GM06990 (cell line): ENCODE data around the gene CCDC73.

Source experiments
- DNase-seq: peaks from one replicate; pipeline ENCODE4 v3.0.0-alpha.2; 2011; ENCODE audit not compliant: insufficient read length; ENCODE audit errors: extremely low read depth
- H3K27me3 ChIP-seq: replicated peaks from 2 replicates; pipeline ENCODE4 v1.6.0; 2011; ENCODE audit warnings: low read length; ENCODE audit not compliant: control insufficient read depth, insufficient read depth
- H3K36me3 ChIP-seq: 2 replicates; pipeline ENCODE4 v1.5.1; 2011; ENCODE audit warnings: low read length; ENCODE audit not compliant: control insufficient read depth, insufficient read depth
- H3K4me3 ChIP-seq: replicated peaks from 2 replicates; pipeline ENCODE4 v1.5.1; 2011; ENCODE audit warnings: low read depth, mild to moderate bottlenecking, control low read depth, low read length
- CTCF ChIP-seq: IDR thresholded peaks from 2 replicates; pipeline ENCODE4 v1.5.1; 2011; ENCODE audit warnings: low read length, control low read depth, mild to moderate bottlenecking, inconsistent platforms; ENCODE audit not compliant: insufficient read depth, poor library complexity, severe bottlenecking

CCDC73 gene

GRCh38 chr11:32820497-32820896 lies 26.0 kb upstream of the CCDC73 start:
- no peak for DNase-seq
- TF ChIP-seq CTCF = no peak
- Histone ChIP-seq H3K36me3 (no peaks in the 10 kb centered on the region), H3K4me3 (no peak overlapping the region), H3K27me3 (no peaks in the 10 kb centered on the region)

GRCh38 chr11:32819187-32819586 lies 24.7 kb upstream of the CCDC73 start:
- TF ChIP-seq CTCF = no peak

GRCh38 chr11:32817852-32818183 lies 23.4 kb upstream of the CCDC73 start:
- no peaks in the 10 kb centered on the region for H3K27me3 ChIP-seq
- no peak for TF ChIP-seq CTCF
- no peak overlapping the region for H3K4me3 ChIP-seq
- no peaks in the 10 kb centered on the region for H3K36me3 ChIP-seq
- no peak for DNase-seq

More at GRCh38 chr11:32819187-32819586, 24.7 kb upstream of the CCDC73 start:
- DNase-seq = no peak
- Histone ChIP-seq H3K36me3 (no peaks in the 10 kb centered on the region), H3K27me3 (no peaks in the 10 kb centered on the region), H3K4me3 (no peak overlapping the region)

GRCh38 chr11:32817181-32817851 lies 22.9 kb upstream of the CCDC73 start:
- DNase-seq = no peak
- TF ChIP-seq CTCF = no peak
- Histone ChIP-seq H3K27me3 (no peaks in the 10 kb centered on the region), H3K36me3 (no peaks in the 10 kb centered on the region), H3K4me3 (no peak overlapping the region)

- Histone ChIP-seq H3K4me3 (no peak overlapping the region), H3K36me3 (no peaks in the 10 kb centered on the region), H3K27me3 (no peaks in the 10 kb centered on the region)
- TF ChIP-seq CTCF = peak; percentile 88
- DNase-seq = peak; percentile 22
Measured at GRCh38 chr11:32809313-32809712, 14.9 kb upstream of the CCDC73 start.

GRCh38 chr11:32796425-32796824 lies 2.0 kb upstream of the CCDC73 start:
- DNase-seq = no peak
- Histone ChIP-seq H3K4me3 (no peak overlapping the region), H3K36me3 (no peaks in the 10 kb centered on the region), H3K27me3 (no peaks in the 10 kb centered on the region)
- TF ChIP-seq CTCF = no peak
